NOMO-1 treated with DMSO at 0.1 percent for 48 hours (cell line): ENCODE measurements around the gene TBC1D20.
"Not testable (repeated sequence)": the region's sequence is repeated elsewhere in the genome, so short reads cannot be mapped to it uniquely, and the experiment has no call there.

Experiments used
- DNase-seq: peaks from one replicate; lab custom pipeline; 2025; ENCODE audit not compliant: unreplicated experiment; lab: John Stamatoyannopoulos, UW

Gene TBC1D20

GRCh38 chr20:402898-403581 lies 59.3 kb downstream of the TBC1D20 start:
- DNase-seq = no peak

DNA sequence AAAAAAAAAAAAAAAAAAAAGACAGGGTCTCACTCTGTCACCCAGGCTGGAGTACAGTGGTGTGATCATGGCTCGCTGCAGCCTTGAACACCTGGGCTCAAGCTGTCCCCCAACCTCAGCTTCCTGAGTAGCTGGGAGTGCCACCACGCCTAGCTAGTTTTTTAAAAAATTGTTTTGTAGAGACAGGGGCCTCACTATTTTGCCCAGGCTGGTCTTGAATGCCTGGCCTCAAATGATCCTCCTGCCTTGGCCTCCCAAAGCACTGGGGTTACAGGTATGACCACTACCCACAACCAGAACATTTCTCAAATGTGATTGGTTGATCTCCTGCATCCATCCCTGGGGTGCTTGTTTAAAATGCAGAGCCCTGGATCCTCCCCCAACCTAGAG lies 59.8 kb downstream of the TBC1D20 start:
- DNase-seq = no peak

- DNase-seq = no peak
Measured at GRCh38 chr20:401682-402495, 60.4 kb downstream of the TBC1D20 start.

DNA sequence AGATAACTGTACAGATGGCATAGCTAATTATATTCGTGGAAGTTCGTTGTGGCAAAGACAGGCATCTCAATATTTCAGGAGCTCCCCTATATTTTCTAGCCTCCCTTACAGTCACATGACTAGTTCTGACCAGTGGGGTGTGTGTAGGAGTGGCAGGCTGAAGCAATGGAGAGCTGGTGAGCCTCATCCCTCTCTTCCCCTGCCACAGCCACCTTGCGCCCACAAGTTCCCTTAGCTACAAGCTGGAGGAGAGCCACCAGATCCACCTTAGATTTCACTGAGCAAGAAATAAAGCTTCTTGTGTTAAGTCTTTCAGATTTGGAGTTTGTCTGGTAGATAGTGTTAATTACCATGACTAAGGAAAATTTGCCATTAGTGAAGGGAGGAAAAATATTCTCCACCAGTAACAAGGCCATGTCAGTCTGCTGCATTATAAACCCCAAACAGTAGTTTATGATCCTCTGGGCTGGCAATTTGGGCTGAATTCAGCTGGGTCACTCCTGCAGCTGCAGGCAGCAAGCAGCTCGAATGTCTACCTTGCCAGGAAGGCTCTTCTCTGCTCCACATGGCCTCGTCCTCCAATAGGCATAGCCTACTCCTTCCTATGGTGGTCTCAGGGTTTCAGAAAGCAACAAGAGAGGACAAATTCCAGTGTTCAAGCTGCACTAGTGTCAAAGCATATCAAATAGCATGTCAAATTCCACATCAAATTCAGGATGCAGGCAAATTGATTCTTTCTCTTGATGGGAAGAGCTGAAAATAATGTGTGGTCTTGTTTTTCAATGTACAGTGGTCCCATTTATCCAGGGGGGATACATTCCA lies 61.7 kb downstream of the TBC1D20 start:
- DNase-seq = no peak

DNA sequence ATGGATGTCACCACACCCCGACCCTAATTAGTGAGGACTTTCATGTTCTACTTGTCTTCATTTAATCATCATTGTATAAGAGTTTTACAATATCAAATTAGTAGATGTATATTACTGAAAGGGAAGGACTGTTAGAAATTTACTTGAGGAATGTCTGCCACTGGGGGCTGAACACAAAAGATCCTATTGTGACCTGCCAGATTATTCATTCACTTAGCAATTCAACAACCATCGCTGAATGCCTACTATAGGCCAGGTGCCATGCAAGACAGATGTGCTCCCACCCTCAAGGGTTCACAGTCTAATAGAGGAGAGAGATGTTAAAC lies 62.2 kb downstream of the TBC1D20 start:
- DNase-seq = no peak

DNA sequence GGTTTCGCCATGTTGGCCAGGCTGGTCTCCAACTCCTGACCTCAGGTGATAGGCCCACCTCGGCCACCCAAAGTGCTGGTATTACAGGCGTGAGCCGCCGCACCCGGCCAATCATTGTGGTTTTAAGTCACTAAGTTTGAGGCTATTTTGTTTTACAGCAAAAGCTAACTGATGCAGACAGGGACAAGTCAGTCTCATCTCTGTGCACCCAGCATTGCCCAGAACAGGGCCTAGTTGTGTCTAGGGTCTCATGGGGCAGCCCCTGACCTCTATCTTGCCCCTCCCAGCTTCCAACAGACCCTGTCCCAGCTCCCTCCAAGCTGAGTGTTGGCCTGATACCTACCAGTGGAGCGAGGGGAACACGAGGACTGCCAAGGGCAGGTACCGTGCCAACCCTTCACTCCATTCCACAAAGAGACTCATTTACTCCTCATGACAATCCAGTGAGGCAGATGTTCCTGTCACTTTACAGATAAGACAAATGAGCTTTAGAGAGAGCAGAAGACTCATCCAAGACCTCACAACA lies 63.1 kb downstream of the TBC1D20 start:
- no peak for DNase-seq

GRCh38 chr20:397432-398237 lies 64.7 kb downstream of the TBC1D20 start:
- DNase-seq = no peak

GRCh38 chr20:396619-397431 lies 65.5 kb downstream of the TBC1D20 start:
- DNase-seq = no peak

- DNase-seq = no peak
Measured at GRCh38 chr20:396252-396618, 66.1 kb downstream of the TBC1D20 start.

DNA sequence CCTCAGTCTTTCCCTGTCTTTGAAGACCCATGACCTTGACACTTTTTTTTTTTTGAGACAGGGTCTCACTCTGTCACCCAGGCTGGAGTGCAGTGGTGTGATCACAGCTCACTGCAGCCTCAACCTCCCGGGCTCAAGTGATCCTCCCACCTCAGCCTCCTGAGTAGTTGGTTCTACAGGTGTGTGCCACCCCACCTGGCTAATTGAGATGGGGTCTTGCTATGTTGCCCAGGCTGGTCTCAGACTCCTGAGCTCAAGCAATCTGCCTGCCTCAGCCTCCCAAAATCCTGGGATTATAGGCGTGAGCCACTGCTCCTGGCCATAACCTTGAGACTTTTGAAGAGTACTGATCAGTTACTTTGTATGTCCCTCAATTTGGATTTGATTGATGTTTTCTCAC lies 69.0 kb downstream of the TBC1D20 start:
- DNase-seq = not testable (repeated sequence)

- no peak for DNase-seq
Measured at GRCh38 chr20:391041-391711, 71.2 kb downstream of the TBC1D20 start.

DNA sequence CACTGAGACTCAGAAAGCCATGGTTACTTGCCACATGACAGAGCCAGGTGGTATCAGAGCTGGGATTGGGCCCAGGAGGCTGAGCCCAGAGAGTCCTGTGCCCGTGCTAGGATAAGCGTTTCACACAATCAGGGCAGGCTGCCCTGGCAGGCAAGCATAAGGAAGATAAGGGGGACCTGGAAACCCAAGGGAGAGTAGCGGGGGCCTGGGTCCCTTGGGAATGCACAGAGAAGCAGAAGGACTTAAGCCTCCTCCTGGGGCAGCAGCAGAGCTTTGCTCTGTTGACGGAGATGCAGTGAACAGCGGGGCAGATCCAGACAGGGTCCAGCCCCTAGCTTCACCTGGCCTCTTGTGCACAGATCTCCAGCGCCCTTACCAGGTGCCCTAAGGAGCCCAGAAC lies 73.1 kb downstream of the TBC1D20 start:
- no peak for DNase-seq

DNA sequence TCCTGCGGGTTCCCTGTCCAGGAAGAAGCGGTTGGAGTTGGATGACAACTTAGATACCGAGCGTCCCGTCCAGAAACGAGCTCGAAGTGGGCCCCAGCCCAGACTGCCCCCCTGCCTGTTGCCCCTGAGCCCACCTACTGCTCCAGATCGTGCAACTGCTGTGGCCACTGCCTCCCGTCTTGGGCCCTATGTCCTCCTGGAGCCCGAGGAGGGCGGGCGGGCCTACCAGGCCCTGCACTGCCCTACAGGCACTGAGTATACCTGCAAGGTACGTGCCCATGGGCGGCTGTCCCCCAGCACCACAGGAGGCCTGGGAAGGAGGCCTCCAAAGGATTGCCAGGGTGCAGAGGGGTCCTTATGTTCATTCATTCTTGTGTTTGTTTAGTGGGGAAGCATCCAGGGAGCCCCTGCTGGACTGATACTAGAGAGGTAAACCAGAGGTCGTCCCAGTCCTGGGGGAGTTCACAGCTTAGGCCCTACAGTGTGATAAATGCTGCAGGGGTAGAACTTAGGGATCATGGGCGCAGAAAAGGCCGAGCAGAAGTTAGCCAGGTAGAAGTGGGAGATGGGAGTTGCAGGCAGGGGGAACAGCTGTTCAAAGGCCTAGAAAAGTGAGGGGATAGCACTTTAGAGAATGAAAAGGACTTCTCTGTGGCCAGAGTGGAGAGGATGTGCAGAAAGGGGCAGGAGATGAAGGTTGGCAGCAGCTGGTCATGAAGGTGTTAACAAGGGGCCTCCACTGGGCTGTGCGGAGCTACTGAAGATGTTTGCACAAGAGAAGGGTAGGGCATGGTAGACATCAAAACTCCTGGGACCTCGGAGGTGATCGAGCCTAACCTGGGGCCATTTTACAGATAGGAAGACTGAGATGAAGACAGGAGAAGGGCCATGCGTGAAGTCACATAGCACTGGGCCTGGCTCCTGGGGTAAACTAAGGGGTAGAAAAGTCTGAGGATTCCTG lies 74.0 kb downstream of the TBC1D20 start:
- no peak for DNase-seq

DNA sequence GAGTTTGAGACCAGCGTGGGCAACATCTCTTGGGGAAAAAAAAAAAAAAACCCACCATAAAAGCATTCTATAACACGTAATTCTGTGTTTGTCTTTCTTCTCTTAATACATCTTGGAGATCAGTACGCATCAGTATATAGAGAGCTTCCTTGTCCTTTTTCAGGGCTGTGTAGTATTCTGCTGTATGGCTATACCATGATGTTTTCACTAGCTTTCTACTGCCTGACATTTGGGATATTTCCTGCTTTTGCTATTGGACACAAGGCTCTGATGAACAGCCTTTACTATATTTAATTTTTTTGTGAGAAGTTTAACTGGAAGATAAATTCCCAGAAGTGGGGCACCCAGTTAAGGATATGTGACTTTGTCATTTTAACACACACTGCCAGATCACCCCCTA lies 74.8 kb downstream of the TBC1D20 start:
- no peak for DNase-seq

- not testable (repeated sequence) for DNase-seq
Measured at GRCh38 chr20:386634-387033, 75.7 kb downstream of the TBC1D20 start.
